GM10266 (cell line): ENCODE measurements around the gene NPEPL1.

Experiments used
- DNase-seq: peaks from one replicate; pipeline ENCODE4 v3.0.0; 2012; ENCODE audit errors: extremely low spot score
- TF ChIP-seq, protein P1 (sequence below): IDR thresholded peaks from 2 replicates; pipeline ENCODE4 v1.5.1; 2012; ENCODE audit warnings: mild to moderate bottlenecking, low read depth; ENCODE audit not compliant: control insufficient read depth, insufficient read depth; ENCODE audit errors: missing control alignments

The NPEPL1 gene

DNA sequence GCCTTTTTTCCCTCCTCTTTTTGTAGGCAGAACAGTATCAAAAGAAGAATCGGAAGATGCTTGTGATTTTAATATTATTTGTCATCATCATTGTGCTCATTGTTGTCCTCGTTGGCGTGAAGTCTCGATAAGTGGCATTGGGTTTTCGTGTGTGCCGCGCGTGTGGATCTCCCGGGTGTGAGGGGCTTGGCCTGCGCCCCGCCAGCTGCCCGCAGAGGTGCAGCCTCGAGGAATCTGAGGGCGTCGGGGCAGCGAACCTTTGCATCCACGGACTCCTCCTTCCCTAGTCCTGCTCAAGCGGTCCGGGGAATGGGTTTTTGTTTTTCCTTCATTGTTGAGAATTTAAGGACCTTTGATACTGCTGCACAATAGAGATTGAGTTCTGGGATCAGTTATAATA is 16.4 kb upstream of the NPEPL1 start:
- DNase-seq = no peak
- TF ChIP-seq, protein P1, sequence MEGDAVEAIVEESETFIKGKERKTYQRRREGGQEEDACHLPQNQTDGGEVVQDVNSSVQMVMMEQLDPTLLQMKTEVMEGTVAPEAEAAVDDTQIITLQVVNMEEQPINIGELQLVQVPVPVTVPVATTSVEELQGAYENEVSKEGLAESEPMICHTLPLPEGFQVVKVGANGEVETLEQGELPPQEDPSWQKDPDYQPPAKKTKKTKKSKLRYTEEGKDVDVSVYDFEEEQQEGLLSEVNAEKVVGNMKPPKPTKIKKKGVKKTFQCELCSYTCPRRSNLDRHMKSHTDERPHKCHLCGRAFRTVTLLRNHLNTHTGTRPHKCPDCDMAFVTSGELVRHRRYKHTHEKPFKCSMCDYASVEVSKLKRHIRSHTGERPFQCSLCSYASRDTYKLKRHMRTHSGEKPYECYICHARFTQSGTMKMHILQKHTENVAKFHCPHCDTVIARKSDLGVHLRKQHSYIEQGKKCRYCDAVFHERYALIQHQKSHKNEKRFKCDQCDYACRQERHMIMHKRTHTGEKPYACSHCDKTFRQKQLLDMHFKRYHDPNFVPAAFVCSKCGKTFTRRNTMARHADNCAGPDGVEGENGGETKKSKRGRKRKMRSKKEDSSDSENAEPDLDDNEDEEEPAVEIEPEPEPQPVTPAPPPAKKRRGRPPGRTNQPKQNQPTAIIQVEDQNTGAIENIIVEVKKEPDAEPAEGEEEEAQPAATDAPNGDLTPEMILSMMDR = no peak

GRCh38 chr20:58677079-58677604 is 15.5 kb upstream of the NPEPL1 start:
- DNase-seq = no peak
- TF ChIP-seq, protein P1 = no peak

GRCh38 chr20:58677808-58678207 is 14.8 kb upstream of the NPEPL1 start:
- DNase-seq = no peak
- TF ChIP-seq, protein P1 = no peak

DNA sequence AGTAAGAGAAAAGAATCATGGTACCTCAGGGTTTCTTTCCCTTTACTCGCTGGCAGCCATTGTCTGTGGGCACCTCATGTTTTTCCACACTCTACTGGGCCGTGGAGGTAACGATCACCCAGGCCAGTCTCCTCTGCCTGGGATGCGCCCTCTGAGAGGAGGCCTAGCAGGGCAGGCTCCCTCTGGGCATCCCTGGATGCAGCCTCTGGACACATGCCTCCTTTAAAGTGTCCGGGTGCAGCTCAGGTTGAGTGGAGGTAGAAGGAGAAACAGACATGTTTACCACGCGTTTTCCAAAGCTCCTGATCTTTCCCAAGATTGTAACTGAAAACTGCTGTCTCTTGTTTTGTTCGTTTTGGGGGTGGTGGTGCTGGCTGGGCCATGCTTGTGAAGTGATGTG is 13.8 kb upstream of the NPEPL1 start:
- DNase-seq = no peak
- TF ChIP-seq, protein P1 = no peak

- TF ChIP-seq, protein P1 = no peak
Observed at GRCh38 chr20:58682656-58683531, 9.7 kb upstream of the NPEPL1 start.

GRCh38 chr20:58684291-58684690 is 8.3 kb upstream of the NPEPL1 start:
- DNase-seq = no peak
- TF ChIP-seq, protein P1 = no peak

More at GRCh38 chr20:58682656-58683531, 9.7 kb upstream of the NPEPL1 start:
- DNase-seq = no peak

- no peak for DNase-seq
- TF ChIP-seq, protein P1 = no peak
Observed at GRCh38 chr20:58685988-58686387, 6.6 kb upstream of the NPEPL1 start.
